ENCODE results near the gene EHBP1L1. TPM values are rescaled to one million over a fixed set of nuclear protein-coding genes. Genes with fewer than 3 reads are reported as not detected.

The EHBP1L1 gene
- total and polyA plus RNA-seq, 2 of the 8 experiments (the other 6 are each of a cell fraction or from before 2014, with no cell fraction given), result 4.3 to 6.6 TPM

Small RNAs within 50 kb of the gene (microRNA-seq; reads per million reads assigned to microRNA genes)
- gene MIR4690 (ENCODE audit: borderline microRNAs expressed in 2 of 2, borderline number of aligned reads in 2 of 2, borderline replicate concordance in 1 of 2), result 0 to 0.20 reads per million in 2 experiments

Small RNAs within 50 kb of the gene (small RNA-seq; reads per million reads assigned to genes)
- not detected for gene AP001362.1 (ENCODE audit: insufficient read depth)
- gene MIR4690 (ENCODE audit: insufficient read depth), result 1.9 reads per million, percentile 12 among the genes with 10 or more reads in this experiment

Other genes with a start within 250 kb of the EHBP1L1 start
- 67.2 and 79.2 TPM in 2 replicates for gene DPF2, start 242.2 kb upstream of the EHBP1L1 start, total RNA-seq (2021; fragmentation: NEBNext Ultra II Directional; extraction: Animal tissue kit (Norgen Biotek cat#: 25700))
- gene DPF2, start 242.2 kb upstream of the EHBP1L1 start, polyA plus RNA-seq (2011; rRNA removed), result 53.6 and 88.1 TPM in 2 replicates
- gene TIGD3, start 221.3 kb upstream of the EHBP1L1 start, total RNA-seq (2021; fragmentation: NEBNext Ultra II Directional; extraction: Animal tissue kit (Norgen Biotek cat#: 25700)), result 0.88 and 1.3 TPM in 2 replicates
- 1.1 TPM in 2 replicates for gene TIGD3, start 221.3 kb upstream of the EHBP1L1 start, polyA plus RNA-seq (2011; rRNA removed)
- gene SLC25A45, start 193.4 kb upstream of the EHBP1L1 start, total RNA-seq (2021; fragmentation: NEBNext Ultra II Directional; extraction: Animal tissue kit (Norgen Biotek cat#: 25700)), result 0.54 and 0.61 TPM in 2 replicates
- gene SLC25A45, start 193.4 kb upstream of the EHBP1L1 start, polyA plus RNA-seq (2011; rRNA removed), result 0.59 and 0.97 TPM in 2 replicates
- gene FRMD8, start 189.4 kb upstream of the EHBP1L1 start, total RNA-seq (2021; fragmentation: NEBNext Ultra II Directional; extraction: Animal tissue kit (Norgen Biotek cat#: 25700)), result 16.7 and 19.2 TPM in 2 replicates
- 15.0 and 23.4 TPM in 2 replicates for gene FRMD8, start 189.4 kb upstream of the EHBP1L1 start, polyA plus RNA-seq (2011; rRNA removed)
- 10.4 and 10.7 TPM in 2 replicates for gene NEAT1, start 153.3 kb upstream of the EHBP1L1 start, total RNA-seq (2021; fragmentation: NEBNext Ultra II Directional; extraction: Animal tissue kit (Norgen Biotek cat#: 25700))
- gene NEAT1, start 153.3 kb upstream of the EHBP1L1 start, polyA plus RNA-seq (2011; rRNA removed), result 1.6 and 2.4 TPM in 2 replicates
- 911 and 984 TPM in 2 replicates for gene MALAT1, start 77.0 kb upstream of the EHBP1L1 start, total RNA-seq (2021; fragmentation: NEBNext Ultra II Directional; extraction: Animal tissue kit (Norgen Biotek cat#: 25700))
- 115 and 138 TPM in 2 replicates for gene MALAT1, start 77.0 kb upstream of the EHBP1L1 start, polyA plus RNA-seq (2011; rRNA removed)
- gene SCYL1, start 51.0 kb upstream of the EHBP1L1 start, total RNA-seq (2021; fragmentation: NEBNext Ultra II Directional; extraction: Animal tissue kit (Norgen Biotek cat#: 25700)), result 59.4 and 59.8 TPM in 2 replicates
- gene SCYL1, start 51.0 kb upstream of the EHBP1L1 start, polyA plus RNA-seq (2011; rRNA removed), result 77.7 and 111 TPM in 2 replicates
- 12.8 and 15.3 TPM in 2 replicates for gene LTBP3, start 17.7 kb upstream of the EHBP1L1 start, total RNA-seq (2021; fragmentation: NEBNext Ultra II Directional; extraction: Animal tissue kit (Norgen Biotek cat#: 25700))
- gene LTBP3, start 17.7 kb upstream of the EHBP1L1 start, polyA plus RNA-seq (2011; rRNA removed), result 17.8 and 25.2 TPM in 2 replicates
- gene ZNRD2, start 5.6 kb upstream of the EHBP1L1 start, total RNA-seq (2021; fragmentation: NEBNext Ultra II Directional; extraction: Animal tissue kit (Norgen Biotek cat#: 25700)), result 53.4 and 56.1 TPM in 2 replicates
- 125 and 148 TPM in 2 replicates for gene ZNRD2, start 5.6 kb upstream of the EHBP1L1 start, polyA plus RNA-seq (2011; rRNA removed)
- 15.8 and 17.6 TPM in 2 replicates for gene FAM89B, start 3.5 kb upstream of the EHBP1L1 start, total RNA-seq (2021; fragmentation: NEBNext Ultra II Directional; extraction: Animal tissue kit (Norgen Biotek cat#: 25700))
- 32.4 and 39.2 TPM in 2 replicates for gene FAM89B, start 3.5 kb upstream of the EHBP1L1 start, polyA plus RNA-seq (2011; rRNA removed)
- 0.42 and 1.0 TPM in 2 replicates for gene KCNK7, start 19.7 kb downstream of the EHBP1L1 start, total RNA-seq (2021; fragmentation: NEBNext Ultra II Directional; extraction: Animal tissue kit (Norgen Biotek cat#: 25700))
- 0.74 and 1.4 TPM in 2 replicates for gene KCNK7, start 19.7 kb downstream of the EHBP1L1 start, polyA plus RNA-seq (2011; rRNA removed)
- gene MAP3K11, start 38.2 kb downstream of the EHBP1L1 start, total RNA-seq (2021; fragmentation: NEBNext Ultra II Directional; extraction: Animal tissue kit (Norgen Biotek cat#: 25700)), result 44.6 and 48.4 TPM in 2 replicates
- 30.3 and 45.8 TPM in 2 replicates for gene MAP3K11, start 38.2 kb downstream of the EHBP1L1 start, polyA plus RNA-seq (2011; rRNA removed)
- gene PCNX3, start 39.7 kb downstream of the EHBP1L1 start, total RNA-seq (2021; fragmentation: NEBNext Ultra II Directional; extraction: Animal tissue kit (Norgen Biotek cat#: 25700)), result 38.8 and 39.4 TPM in 2 replicates
- 27.2 and 45.1 TPM in 2 replicates for gene PCNX3, start 39.7 kb downstream of the EHBP1L1 start, polyA plus RNA-seq (2011; rRNA removed)
- 67.5 and 72.2 TPM in 2 replicates for gene SIPA1, start 62.0 kb downstream of the EHBP1L1 start, total RNA-seq (2021; fragmentation: NEBNext Ultra II Directional; extraction: Animal tissue kit (Norgen Biotek cat#: 25700))
- gene SIPA1, start 62.0 kb downstream of the EHBP1L1 start, polyA plus RNA-seq (2011; rRNA removed), result 35.3 and 59.2 TPM in 2 replicates
- gene RELA, start 86.9 kb downstream of the EHBP1L1 start, total RNA-seq (2021; fragmentation: NEBNext Ultra II Directional; extraction: Animal tissue kit (Norgen Biotek cat#: 25700)), result 25.5 and 27.5 TPM in 2 replicates
- 21.9 and 28.8 TPM in 2 replicates for gene RELA, start 86.9 kb downstream of the EHBP1L1 start, polyA plus RNA-seq (2011; rRNA removed)
- 36.4 and 37.4 TPM in 2 replicates for gene KAT5, start 136.2 kb downstream of the EHBP1L1 start, total RNA-seq (2021; fragmentation: NEBNext Ultra II Directional; extraction: Animal tissue kit (Norgen Biotek cat#: 25700))
- gene KAT5, start 136.2 kb downstream of the EHBP1L1 start, polyA plus RNA-seq (2011; rRNA removed), result 26.7 and 35.0 TPM in 2 replicates
- 37.9 and 40.2 TPM in 2 replicates for gene RNASEH2C, start 144.7 kb downstream of the EHBP1L1 start, total RNA-seq (2021; fragmentation: NEBNext Ultra II Directional; extraction: Animal tissue kit (Norgen Biotek cat#: 25700))
- 60.3 and 74.8 TPM in 2 replicates for gene RNASEH2C, start 144.7 kb downstream of the EHBP1L1 start, polyA plus RNA-seq (2011; rRNA removed)
- 9.9 and 10.0 TPM in 2 replicates for gene AP5B1, start 204.9 kb downstream of the EHBP1L1 start, total RNA-seq (2021; fragmentation: NEBNext Ultra II Directional; extraction: Animal tissue kit (Norgen Biotek cat#: 25700))
- 7.6 and 10.3 TPM in 2 replicates for gene AP5B1, start 204.9 kb downstream of the EHBP1L1 start, polyA plus RNA-seq (2011; rRNA removed)
- 3.3 and 3.4 TPM in 2 replicates for gene OVOL1, start 211.0 kb downstream of the EHBP1L1 start, total RNA-seq (2021; fragmentation: NEBNext Ultra II Directional; extraction: Animal tissue kit (Norgen Biotek cat#: 25700))
- gene OVOL1, start 211.0 kb downstream of the EHBP1L1 start, polyA plus RNA-seq (2011; rRNA removed), result 2.6 and 3.3 TPM in 2 replicates